Adrenal gland (tissue), 5 donors: ENCODE measurements around the gene ZNF354B.
"Not testable (repeated sequence)": the region's sequence is repeated elsewhere in the genome, so short reads cannot be mapped to it uniquely, and the experiment has no call there.

Source experiments
- POLR2A ChIP-seq, 2 donors: fragments of 450-650 bp; IDR thresholded peaks; one replicate each; pipeline ENCODE4 v1.6.1; 2017; ENCODE audit warnings: antibody characterized with exemption in 2 of 2, mild to moderate bottlenecking in 2 of 2, moderate library complexity in 1 of 2
- TF ChIP-seq, protein P1 (sequence below), 6 experiments: fragments of 450-650 bp in 4 of 6; fragments of 200-600 bp in 2 of 6; sonication (generic) in 1 of 6; IDR thresholded peaks; 1 replicate in 5 of 6; 2 replicates in 1 of 6; pipeline versions ENCODE4 v1.5.1 to v1.8.0; 2016 to 2021; ENCODE audit warnings: antibody characterized with exemption in 6 of 6, mild to moderate bottlenecking in 2 of 6, moderate library complexity in 1 of 6
- donor health status: DM: no; HTN: no; CAD: no.

DNA sequence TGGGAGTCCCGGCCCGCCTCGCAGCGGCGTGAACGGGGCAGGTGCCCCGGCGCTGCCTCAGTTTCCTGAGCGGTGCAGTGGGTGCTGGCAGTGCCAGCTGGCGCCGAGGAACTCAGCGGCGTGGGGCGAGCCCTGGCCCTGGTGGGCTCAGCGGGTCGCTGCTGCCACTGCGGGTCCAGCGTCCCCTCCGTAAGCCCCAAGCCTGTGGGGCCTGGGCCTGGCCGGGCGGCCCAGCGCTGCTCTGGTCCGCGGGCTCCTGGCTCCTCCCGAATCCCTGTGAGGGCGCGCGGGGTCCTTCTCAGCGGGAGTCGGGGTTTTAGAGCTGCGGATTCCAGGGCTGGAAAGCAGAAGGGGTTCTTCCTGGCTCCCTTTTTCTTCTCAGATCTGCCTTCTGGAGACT, 862 bp downstream of the ZNF354B start:
- TF ChIP-seq, protein P1, sequence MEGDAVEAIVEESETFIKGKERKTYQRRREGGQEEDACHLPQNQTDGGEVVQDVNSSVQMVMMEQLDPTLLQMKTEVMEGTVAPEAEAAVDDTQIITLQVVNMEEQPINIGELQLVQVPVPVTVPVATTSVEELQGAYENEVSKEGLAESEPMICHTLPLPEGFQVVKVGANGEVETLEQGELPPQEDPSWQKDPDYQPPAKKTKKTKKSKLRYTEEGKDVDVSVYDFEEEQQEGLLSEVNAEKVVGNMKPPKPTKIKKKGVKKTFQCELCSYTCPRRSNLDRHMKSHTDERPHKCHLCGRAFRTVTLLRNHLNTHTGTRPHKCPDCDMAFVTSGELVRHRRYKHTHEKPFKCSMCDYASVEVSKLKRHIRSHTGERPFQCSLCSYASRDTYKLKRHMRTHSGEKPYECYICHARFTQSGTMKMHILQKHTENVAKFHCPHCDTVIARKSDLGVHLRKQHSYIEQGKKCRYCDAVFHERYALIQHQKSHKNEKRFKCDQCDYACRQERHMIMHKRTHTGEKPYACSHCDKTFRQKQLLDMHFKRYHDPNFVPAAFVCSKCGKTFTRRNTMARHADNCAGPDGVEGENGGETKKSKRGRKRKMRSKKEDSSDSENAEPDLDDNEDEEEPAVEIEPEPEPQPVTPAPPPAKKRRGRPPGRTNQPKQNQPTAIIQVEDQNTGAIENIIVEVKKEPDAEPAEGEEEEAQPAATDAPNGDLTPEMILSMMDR (IDR thresholded peaks at IDR 0.05) = not testable (repeated sequence)
- TF ChIP-seq POLR2A (IDR thresholded peaks at IDR 0.05) = not testable (repeated sequence)
